ENCODE results near the gene LYPD4. TPM values are rescaled to one million over a fixed set of nuclear protein-coding genes. Genes with fewer than 3 reads are reported as not detected.
A peak's percentile ranks its signal among the peaks of the same experiment; 100 is the strongest.

Gene LYPD4, protein sequence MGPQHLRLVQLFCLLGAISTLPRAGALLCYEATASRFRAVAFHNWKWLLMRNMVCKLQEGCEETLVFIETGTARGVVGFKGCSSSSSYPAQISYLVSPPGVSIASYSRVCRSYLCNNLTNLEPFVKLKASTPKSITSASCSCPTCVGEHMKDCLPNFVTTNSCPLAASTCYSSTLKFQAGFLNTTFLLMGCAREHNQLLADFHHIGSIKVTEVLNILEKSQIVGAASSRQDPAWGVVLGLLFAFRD
- total RNA-seq (2014; rRNA removed; shearing (Covaris generic)): not detected in 2 replicates
- not detected in 2 replicates for polyA plus RNA-seq (2015; cell fraction: cytosol; rRNA removed)
- not detected in 2 replicates for polyA plus RNA-seq (2015; cell fraction: nucleus; rRNA removed)

DNA sequence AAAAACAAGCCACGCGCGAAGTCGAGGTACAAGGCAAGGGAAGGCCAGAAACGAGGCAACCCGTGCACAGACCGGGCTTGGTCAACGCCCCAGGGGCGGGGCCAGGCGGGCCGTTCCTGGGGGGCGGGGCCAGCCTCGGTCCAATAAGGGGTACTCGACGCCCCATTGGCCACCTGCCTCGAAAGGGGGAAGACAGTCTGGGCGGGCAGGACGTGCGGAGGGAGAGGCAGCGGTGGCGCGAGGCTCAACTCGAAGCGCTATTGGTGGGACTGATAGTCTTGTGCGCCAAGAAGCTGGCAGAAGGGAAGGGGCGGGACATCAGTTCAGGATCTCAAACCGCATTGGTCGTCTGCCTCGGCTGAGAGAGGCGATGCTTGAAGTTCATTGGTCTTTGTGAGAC lies at the start of gene LYPD4:
Gene LYPD4 (minus strand): TSS at position 83 of the 400 bp plus-strand sequence. CDS start 5,398 bp downstream, outside the sequence.
- DNase-seq (ENCODE audit: low read depth): no peak

DNA sequence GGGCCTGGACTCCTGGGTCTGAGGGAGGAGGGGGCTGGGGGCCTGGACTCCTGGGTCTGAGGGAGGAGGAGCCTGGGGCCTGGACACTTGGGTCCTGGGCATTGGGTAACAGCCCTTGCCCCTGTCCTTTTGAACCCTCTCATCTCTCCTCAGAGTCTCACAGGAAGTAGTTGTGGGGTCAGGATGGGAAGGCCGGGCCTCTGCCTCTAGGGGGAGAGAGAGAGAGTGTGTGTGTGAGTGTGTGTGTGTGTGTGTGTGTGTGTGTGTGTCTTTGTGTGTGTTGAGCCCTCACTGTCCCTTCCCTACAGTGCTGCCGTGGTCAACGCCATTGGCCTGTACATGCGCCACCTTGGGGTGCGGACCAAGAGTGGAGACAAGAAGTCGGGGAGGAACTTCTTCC lies 49.4 kb upstream of the LYPD4 start:
- peak; percentile 59 for DNase-seq (ENCODE audit: low read depth)

DNA sequence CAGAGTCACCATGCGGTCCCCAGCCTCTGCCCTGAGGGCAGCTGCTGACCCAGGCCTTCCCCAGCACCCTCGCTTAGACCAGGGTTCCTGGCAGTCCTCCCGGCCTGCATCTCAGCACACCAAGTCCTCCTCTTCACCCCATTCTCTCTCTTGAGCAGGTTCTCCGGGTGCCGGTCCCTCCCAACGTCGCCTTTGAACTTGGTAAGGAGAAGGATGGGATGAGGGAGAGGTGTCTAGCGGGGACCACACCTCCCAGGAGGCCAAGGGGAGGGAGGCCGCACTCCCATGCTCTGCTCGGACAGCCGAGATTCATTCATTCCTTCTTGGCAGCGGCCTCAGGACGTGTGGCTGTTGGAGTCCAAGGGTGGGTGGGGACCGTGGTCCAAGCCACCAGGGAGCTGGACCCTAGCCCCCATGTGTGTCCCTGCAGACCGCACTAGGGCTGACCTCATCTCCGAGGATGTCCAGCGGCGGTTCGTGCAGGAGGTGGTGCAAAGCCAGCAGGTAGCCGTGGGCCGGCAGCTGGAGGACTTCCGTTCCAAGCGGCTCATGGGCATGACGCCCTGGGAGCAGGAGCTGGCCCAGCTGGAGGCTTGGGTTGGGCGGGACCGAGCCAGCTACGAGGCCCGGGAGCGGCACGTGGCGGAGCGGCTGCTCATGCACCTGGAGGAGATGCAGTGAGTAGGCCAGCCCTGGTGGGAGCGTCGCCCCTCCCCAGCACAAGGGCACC lies 47.9 kb upstream of the LYPD4 start:
- no peak for DNase-seq (ENCODE audit: low read depth)

DNA sequence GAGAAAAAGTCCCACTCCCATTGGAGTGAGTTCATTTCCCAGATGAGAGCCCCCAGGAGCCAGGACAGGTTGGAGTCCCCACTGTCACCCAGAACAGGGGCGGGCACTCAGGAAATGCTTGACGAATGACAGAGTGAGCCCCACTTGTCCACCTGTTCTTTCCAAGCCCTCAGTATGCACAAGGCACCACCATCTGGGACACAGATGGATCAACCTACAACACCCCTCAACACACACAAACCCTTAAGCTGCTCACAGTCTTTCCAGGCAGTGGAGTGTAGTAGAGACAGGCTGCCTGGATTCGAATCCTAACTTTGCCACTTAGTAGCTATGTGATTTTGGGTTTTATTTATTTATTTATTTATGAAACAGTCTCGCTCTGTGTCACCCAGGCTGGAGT lies 46.5 kb upstream of the LYPD4 start:
- DNase-seq (ENCODE audit: low read depth): no peak

DNA sequence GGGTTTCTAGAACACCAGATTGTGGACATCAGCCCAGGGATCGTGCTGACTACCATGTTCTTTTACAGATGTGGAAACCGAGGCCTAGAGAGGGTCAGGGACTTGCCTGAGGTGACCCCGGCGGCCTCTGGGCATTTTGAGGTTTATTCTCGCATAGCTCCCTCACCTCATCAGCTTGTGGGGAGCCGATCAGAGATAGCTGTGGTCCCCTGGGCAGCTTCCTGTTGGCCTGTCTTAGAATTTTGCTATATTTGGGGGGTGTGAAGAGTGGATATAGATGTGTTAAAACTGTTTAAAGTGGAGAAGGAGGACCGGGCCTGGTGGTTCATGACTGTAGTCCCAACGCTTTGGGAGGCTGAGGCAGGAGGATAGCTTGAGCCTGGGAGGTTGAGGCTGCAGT lies 45.4 kb upstream of the LYPD4 start:
- no peak for DNase-seq (ENCODE audit: low read depth)

DNA sequence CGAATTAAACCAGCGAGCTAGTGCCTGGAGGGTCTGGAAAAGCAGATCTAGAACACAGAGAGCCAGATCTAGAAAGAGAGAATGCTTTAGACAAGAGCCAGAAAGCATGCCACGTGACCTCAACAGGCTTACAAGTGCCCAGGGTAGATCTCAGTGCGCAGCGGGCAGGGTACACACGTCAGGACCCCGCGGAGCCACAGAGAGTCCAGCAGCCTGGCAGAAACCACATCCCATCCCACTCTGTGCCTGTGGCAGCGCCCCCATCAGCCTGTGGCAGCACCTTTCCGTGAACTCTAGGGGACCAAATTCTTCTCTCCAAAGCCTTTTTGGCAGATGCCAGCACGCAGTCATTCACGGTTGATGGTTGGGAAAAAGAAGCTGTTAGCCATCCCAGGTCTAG lies 44.4 kb upstream of the LYPD4 start:
- DNase-seq (ENCODE audit: low read depth): no peak

DNA sequence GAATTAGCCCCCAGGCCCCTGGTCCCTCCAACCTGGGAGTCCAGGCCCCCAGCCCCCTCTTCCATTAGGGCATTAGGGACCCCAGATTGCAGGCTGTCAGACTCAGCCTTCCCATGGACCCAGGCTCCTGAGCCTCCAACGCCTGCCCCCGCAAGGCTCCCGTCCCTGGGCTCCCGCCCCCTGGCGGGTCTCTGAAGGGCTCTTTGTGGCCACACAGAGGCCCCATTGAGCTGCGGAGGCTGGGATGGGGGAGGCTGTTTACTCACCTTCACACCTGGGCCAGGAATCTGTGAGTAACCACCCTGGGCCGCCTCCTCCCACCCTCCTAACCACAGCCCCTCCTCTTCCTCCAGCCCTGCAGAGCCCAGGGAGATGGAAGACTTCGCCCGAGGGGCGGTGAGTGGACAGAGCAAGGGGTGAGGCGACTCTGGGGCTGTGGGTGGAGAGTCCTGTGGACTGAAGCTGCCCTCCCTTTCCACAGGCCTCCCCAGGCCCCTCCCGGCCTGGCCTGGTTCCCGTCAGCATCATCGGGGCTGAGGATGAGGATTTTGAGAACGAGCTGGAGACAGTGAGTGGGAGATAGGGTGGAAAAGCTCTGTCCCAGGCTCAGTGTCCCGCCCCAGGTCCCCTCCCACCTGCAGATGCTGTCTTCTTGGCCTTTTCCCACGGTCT lies 43.4 kb upstream of the LYPD4 start:
- DNase-seq (ENCODE audit: low read depth): peak; percentile 96

DNA sequence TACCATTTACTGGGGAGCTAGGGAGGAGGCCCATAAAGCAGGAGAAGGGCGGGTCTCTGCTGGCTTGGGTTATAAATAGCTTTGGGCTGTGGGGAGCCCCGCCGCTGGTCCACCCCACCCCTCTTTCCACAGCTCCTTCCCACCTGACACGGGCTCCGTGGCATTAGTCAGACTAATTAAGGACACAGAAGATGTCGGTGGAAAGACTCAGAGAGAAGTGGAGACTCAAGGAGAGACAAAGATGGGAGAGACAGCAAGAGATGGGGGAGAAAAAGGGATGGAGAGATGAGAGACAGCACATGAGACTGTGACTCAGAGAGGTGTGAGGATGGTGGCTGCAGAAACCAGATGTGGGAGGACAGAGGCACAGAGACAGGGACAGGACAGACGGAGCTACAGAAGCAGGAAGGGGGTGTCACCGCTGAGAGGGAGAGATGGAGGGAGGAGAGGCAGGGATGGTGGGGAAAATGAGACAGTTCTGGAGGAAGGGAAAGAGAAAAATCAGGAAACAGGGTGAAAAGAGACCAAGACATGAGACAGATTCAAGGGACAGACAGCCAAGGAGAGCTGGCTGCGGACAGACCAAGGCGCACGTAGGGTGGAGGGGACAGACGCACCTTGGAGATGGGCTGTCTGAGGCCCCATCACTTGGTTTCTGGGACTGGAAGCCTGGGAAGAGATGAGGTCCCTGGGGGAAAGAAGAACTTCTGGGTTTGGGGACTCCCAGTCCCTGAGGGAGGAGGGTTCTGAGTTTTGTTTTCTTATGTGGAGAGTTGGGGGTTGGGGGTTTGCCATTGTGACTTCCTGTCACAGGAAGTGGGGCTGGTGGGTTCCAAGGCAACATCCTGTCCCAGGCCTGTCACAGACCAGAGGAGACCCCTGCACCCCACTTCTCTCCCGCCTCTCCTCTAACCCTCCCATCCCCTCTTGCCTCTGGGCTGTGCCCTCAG lies 42.6 kb upstream of the LYPD4 start:
- peak; percentile 60 for DNase-seq (ENCODE audit: low read depth)

DNA sequence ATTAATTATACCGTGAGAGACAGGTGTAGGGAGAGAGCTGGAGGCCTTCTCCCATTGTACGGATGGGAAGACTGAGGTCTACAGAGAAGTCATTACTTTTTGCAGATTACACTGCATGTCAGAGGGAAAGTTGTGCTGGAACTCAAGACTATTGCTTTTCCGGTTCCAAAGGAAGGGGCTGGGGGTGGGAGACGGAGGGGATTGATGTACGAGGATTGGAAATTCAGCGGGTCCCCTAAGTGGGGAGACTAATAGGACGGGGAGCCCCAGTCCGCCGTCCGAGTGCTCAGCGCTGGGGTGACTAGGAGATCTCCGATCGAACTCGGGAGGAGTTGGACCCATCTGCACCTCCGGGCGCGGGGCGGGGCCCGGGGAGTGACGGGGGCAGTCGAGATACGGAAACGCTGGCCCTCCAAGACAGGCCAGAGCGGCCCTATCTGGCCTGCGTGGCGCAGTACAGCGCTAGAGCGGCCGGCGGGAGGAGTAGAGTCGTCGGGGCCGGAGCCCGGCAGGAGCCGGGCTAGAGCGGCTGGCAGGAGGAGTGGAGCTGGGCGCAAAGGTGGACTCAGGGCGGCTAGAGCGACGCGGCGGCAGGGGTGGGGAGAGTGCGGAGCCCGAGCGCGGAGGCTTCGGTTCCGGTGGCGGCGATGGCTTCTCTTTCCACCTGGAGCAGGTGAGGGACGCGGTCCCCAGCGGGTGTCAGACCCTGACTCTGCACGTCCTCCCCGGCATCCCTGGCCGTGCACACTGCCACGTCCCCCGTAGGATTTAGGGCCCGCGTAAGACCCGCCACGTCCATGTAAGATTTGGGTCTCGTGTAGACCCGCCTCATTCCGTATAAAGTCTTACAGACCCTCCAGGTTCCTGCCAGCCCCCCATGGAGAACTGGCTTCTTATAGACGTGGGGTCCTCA lies 39.6 kb upstream of the LYPD4 start:
- peak; percentile 97 for DNase-seq (ENCODE audit: low read depth)

DNA sequence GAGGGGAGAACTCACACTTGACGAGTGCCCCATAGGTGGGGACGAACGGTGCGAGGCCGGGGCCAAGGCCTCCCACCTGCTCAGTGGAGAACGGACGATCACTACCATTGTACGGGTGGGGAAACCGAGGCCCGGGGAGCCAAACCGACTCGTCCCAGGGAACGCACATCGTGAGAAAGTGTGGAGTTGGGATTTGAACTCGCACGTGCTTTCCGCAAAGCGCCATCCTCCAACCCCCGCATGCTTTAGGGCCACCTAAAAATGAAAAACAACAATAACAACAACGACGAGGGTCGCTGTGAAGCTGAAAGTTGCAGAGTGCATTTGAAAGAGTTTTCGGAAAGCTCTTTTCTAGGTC lies 39.0 kb upstream of the LYPD4 start:
- no peak for DNase-seq (ENCODE audit: low read depth)

DNA sequence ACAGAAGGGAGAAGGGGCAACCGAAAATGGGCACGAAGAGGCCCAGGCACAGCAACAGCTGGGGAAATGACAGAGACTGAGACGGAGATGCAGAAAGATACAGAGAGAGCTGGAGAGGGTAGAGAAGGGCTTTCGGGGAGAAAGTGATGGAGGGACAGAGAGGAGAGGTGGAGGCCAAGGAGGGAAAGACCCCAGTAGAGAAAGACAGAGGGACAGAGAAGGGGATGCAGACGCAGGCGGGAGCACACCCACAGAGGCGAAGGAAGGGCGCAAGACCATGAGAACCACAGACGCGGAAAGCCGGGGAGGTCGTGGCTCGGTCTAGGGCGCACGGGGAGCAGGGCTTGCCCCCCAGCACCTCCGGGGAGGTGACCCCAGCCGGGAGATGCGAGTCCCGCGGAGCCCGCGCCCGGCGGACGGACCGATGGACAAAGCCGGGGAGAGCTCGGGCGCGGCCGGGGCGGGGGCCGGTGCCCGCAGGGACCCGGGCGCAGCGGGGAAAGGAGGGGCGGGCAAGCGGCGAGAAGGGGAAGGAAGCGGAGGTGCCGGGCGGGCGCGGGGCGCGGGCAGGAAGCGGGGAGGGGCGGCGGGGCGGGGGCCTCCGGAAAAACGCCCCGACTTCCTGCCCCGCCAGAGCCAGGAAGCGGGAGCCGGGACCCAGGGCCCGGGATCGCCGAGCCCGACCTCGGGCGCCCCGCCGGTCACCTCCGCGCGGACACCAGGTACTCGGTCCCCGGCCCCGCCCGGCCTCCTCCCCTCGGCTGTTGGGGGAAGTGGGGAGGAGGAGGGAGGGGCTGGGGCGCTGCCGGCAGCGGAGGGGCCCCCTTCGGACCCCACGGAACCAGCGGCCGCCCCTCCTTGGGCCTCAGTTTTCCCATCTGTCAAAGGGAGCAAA lies 38.3 kb upstream of the LYPD4 start, which contains the start of gene ARHGEF1:
Gene ARHGEF1 (plus strand): TSS at position 617 of the 895 bp plus-strand sequence. CDS start 4,899 bp downstream, outside the sequence.
- no peak for DNase-seq (ENCODE audit: low read depth)

DNA sequence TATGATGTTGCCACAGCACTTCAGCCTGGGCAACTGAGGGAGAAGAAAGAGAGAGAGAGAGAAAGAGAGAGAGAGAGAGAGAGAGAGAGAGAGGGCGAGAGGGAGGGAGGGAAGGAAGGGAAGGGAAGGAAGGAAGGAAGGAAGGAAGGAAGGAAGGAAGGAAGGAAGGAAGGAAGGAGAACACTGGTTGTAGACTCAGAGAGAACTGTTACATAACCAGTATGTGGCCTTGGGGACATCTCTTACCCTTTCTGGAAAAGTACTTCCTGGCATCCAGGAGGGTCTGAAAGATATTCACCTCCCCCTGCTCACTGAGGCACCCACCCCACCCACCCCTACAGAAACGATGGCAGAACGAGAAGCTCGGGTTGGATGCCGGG lies 35.8 kb upstream of the LYPD4 start:
- no peak for DNase-seq (ENCODE audit: low read depth)

DNA sequence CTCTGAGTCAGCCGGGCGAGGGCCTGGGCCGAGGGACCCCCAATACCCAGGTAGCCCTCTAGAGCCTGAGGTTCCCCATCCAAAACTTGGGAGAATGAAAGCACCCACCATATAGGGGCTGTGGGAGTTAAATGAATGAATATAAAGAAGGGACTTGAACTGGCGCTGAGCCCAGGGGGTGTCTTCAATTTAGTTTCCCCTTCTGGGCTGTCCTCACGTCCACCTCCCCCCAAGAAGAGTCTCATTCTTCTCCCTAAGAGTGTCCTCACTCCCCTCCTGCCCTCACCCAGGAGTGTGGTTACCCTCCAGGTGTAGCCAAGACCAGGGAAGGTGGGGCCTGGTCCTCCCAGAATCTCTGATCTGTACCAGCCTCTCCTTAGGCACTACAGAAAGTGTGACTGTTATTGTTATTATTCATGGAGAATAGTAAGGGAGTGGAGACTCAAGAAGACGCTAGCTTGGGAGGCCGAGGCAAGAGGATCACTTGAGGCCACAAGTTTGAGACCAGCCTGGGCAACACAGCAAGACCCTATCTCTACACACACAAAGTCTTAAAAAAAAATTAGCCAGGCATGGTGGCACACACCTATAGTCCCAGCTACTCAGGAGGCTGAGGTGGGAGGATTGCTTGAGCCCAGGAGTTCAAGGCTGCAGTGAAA lies 35.3 kb upstream of the LYPD4 start:
- no peak for DNase-seq (ENCODE audit: low read depth)

DNA sequence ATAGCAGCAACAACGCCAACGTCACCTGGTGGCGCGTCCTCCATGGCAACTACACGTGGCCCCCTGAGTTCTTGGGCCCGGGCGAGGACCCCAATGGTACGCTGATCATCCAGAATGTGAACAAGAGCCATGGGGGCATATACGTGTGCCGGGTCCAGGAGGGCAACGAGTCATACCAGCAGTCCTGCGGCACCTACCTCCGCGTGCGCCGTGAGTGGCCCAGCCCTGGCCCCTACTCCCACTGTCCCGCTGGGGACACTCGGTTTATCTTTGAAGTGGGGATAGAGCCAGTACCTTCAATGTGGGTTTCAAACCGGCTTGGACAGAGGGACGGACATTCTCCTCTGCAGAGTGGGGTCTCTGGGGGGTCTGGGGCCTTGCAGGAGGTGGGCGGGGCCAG lies 34.6 kb upstream of the LYPD4 start:
- no peak for DNase-seq (ENCODE audit: low read depth)

DNA sequence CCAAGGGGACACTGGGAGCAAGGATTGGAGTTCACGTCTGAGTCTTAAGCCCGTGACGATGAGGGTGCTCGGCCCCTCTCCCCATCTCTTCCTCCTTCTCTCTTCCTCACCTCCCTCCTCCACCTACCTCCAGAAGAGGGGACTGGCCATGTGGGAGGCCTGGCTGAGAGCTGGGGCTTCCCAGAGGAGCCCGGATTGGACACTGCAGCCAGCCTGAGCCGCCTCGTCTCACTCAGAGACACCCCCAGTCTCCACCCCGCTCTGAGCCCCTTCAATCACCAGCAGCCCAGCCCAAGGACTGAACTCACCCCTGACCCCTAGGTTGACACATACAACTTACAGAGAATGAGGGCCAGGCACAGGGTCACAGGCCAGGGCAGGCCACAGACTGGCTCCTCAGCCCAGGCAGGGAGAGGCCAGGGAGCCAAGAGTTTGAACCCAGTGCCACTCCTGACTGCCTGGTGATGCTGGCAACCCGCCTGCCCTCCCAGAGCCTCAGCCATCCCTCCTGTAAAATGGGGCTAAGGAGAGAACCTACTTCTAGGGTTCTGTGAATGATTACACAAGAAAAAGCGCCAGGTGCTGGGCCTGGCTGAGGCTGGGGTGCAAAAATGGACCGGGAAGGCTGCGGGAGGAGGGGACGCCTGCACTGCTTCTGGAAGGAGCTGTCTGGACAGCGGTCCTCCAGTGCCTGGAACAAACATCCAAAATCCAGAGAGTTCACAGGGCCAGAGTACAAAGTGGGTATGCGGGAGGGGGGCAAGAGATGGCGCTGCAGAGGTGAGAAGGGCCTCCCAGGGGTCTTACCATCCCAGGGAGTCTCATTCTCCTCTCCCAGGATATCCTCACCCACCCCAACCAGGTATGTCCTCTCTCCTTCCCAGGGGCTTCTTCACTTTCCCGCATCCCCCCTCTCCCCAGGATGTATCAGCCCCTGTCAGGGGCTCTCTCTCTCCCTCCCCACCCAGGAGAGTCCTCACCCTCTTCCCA lies 33.7 kb upstream of the LYPD4 start:
- DNase-seq (ENCODE audit: low read depth): no peak

DNA sequence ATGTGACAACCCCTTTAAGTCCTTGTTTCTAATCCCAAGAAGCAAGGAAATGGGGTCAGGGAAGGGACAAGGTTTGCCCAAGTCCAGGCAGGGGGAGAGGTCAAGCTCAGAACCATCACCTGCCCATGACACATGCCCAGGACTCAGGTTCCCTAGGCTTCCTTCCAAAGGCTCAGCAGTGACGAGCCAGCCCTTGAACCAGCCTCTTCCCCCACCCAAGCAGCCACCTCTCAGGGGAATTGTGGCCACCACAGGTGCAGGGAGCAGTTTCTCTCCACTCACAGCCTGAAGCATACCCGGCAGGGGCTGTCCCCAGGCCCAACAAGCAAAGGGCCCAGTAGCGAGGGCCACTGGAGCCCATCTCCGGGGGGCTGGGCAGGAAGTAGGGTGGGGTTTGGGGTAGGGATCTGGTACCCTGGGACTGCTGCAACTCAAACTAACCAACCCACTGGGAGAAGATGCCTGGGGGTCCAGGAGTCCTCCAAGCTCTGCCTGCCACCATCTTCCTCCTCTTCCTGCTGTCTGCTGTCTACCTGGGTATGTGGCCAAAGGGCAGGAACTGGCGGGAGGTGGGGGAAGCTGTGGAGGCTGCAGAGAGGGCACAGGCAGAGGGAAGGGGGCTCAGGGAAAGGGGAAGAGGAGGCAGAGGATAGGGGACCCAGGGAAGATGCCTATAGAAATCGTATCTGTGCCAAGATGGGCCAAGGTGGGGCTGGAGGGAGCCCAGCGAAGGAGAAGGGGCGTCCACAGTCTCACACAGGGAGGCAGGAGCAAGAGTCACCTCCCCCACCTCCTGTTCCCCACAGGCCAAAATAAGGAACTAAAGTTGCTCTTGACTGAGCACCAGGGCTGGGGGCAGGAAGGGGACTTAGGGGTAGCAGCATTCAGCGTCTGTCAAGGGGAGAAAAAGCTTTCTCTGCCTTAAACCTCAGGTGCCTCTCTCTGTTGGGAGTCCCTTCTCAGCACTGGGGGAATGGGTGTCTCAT lies 32.7 kb upstream of the LYPD4 start, which contains the start of gene CD79A:
Gene CD79A (plus strand): TSS at position 433 of the 986 bp plus-strand sequence. CDS start 26 bp downstream, at position 459.
- DNase-seq (ENCODE audit: low read depth): no peak

Data from HT1080 (cell line).